NCI-H2196 treated with DMSO at 0.1 percent for 48 hours (cell line): ENCODE results near the gene BBS1.
"Not testable (repeated sequence)": the region's sequence is repeated elsewhere in the genome, so short reads cannot be mapped to it uniquely, and the experiment has no call there.

Source experiments
- DNase-seq: peaks from one replicate; lab custom pipeline; 2025; ENCODE audit not compliant: unreplicated experiment; lab: John Stamatoyannopoulos, UW

Gene BBS1

GRCh38 chr11:66510271-66510989, at the start of gene BBS1:
BBS1 (plus strand) TSS chr11:66510635; CDS start chr11:66510660, 25 bp downstream.
- peak; percentile 58 for DNase-seq

GRCh38 chr11:66462010-66462409, 48.4 kb upstream of the BBS1 start:
- no peak for DNase-seq

DNA sequence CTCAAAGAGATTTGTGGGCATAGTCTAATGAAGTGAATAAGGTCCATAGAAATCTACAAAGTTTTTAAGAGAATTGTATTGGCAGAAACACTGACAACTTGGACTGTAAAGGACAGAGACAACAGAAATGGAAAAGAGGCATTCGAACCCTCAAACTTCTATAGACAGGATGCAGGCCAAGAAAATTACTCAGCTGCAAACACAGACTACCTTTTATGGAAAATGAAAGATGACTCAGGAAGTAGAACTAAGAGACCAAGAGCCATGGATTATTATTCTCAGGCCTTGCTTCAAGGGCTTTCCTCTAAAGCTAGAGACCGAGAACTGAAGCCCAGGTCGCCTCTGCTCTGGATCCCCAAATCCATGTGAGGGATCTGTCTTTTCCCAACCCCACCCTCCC, 47.5 kb upstream of the BBS1 start:
- DNase-seq: no peak

- DNase-seq: not testable (repeated sequence)
Measured at GRCh38 chr11:66464116-66464515, 46.3 kb upstream of the BBS1 start.

- no peak for DNase-seq
Measured at GRCh38 chr11:66464916-66465315, 45.5 kb upstream of the BBS1 start.

DNA sequence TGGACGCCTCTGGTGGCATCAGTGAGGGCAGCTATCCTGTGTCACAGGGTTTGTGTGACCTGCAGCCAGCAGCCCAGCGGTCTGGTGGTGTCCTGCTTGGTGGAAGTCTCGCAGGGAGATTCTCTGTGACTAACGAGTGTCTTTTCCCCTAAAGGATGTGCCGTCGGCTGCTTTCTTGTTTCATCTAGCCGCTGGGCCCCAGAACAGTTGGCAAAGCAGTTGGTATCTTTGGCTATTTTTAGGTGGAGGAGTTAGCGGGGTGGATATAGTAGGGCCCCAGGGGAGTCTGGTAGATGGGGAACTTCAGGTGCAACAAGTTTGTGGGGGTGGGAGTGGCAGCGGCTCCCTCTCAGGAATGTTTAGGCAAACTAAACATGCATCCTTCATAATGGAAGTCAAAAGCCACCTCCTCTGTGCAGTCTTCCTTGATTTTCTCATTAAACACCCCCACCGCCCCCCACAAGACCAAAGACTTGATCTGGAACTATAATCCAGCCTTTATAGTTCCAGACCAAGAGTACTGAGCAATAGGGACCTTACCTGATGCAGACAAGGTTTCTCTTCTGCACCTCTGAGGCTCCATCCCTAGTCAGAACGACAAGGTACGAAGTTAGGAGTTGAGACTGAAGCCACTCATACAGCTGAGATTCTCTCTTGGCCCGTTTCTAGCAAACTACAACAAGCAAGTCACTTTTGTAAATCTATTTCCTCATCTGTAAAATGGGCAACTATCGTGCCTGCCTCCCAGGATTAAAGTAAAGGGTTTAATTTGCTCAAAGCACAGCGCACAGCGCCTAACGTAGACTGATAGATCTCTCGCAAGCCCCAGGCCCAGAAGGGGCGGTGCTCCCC, 44.8 kb upstream of the BBS1 start:
- no peak for DNase-seq

- DNase-seq: peak; percentile 82
Measured at GRCh38 chr11:66466225-66467033, 44.0 kb upstream of the BBS1 start, which contains the start of gene PELI3. PELI3 (plus strand) TSS chr11:66466905; CDS start chr11:66468129, 1,224 bp downstream.

GRCh38 chr11:66467034-66467659, 43.3 kb upstream of the BBS1 start:
- DNase-seq: no peak

DNA sequence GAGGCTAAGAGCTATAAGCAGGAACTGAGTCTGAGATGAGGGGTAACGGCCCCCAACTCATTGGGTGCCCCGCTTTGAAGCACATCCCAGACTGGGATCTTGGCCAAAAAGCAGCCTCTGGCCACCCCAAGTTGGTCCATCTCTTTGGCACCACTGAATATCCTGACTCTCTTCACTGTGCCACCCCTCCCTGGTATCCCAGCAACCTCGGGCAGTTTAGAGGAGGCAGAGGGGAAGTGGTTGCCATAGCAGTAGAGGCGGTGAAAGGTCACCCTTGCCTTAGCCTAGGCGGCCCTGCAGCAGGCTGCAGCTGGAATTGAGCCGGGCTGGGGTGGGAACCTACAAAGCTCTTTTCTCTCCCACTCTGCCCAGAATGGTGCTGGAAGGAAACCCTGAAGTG, 42.7 kb upstream of the BBS1 start:
- peak; percentile 64 for DNase-seq

- no peak for DNase-seq
Measured at GRCh38 chr11:66468691-66469090, 41.7 kb upstream of the BBS1 start.

DNA sequence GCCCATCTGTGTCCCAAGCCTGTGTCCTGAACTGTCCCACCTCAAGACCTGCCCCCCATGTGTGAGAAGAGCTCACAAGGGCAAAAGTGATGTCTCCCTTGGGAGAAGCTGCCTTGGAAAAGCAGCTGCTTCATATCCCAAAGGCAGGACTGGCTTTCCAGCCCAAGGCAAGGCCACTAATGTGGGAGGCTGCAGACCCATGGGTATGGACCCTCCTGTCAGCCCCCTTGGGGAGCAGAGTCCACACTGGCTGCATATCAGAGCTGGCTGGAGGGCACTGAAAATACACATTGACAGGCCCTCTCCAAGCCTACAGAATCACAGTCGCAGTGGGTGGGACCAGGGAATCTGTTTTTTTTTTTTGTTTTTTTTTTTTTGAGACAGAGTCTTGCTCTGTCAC, 41.0 kb upstream of the BBS1 start:
- DNase-seq: no peak

- DNase-seq: no peak
Measured at GRCh38 chr11:66470015-66470414, 40.4 kb upstream of the BBS1 start.

GRCh38 chr11:66471142-66471541, 39.3 kb upstream of the BBS1 start:
- no peak for DNase-seq

GRCh38 chr11:66472054-66472453, 38.4 kb upstream of the BBS1 start:
- no peak for DNase-seq

GRCh38 chr11:66473167-66473566, 37.3 kb upstream of the BBS1 start:
- DNase-seq: no peak

DNA sequence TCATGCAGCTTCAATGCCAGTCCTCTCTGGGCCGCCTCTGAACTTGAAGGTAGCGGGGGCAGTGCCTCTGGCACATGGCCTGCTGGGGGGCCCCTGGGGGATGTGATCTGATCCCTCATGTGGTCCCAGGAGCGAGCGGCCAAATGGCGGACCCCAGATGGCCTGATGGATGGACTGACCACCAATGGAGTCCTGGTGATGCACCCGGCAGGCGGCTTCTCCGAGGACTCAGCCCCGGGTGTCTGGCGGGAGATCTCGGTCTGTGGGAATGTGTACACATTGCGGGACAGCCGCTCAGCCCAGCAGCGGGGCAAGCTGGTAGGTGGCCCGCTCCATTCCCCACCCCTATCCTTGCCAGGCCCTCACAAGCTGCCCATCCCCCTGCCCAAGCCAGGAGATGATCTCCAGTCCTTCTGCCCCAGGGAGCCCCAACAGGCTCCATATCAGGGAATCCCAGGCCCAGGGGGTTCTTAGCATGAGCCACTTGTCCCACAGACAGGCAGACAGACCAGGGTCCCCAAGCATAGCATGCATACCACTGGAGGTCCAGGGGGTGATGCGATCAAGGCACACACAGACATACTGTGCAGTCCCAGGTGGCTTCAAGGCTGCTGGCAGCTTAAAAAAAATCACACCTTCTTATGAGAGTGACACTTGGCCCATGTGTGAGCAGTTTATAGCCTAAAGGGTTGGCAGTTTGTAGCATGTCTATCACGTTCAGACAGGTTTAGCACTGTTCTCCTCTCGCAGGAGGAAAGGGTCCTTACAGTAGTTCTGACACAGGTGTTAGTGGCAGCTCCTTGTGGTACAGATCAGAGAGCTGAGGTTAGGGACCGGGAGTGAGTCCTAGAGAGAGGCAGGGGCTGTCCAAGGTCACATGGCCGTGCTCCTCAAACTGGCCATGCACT, 36.6 kb upstream of the BBS1 start:
- no peak for DNase-seq

DNA sequence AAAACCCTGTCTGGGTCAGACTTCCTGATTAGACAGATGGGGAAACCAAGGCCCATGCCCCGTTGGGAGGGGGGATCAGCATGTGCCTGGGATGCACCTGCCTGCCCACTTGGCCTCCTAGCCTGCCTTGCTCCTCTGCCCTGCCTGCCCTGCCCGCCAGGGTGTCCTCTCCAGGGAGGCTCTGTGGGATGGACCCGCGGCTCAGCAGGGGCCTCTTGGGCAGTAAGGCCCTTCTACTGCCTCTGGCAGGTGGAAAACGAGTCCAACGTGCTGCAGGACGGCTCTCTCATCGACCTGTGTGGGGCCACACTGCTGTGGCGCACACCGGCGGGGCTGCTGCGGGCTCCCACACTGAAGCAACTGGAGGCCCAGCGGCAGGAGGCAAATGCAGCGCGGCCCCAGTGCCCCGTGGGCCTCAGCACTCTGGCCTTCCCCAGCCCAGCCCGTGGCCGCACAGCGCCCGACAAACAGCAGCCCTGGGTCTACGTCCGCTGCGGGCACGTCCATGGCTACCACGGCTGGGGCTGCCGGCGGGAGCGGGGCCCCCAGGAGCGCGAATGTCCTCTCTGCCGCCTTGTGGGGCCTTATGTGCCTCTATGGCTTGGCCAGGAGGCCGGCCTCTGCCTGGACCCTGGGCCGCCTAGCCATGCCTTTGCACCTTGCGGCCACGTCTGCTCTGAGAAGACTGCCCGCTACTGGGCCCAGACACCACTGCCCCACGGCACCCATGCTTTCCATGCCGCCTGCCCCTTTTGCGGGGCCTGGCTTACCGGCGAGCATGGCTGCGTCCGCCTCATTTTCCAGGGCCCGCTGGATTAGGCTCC, 34.9 kb upstream of the BBS1 start:
- no peak for DNase-seq

GRCh38 chr11:66476173-66476840, 34.1 kb upstream of the BBS1 start:
- no peak for DNase-seq
